Measurements from ENCODE around the gene L1CAM. TPM values are rescaled to one million over a fixed set of nuclear protein-coding genes. Genes with fewer than 3 reads are reported as not detected.

Gene L1CAM
- total RNA-seq, 1 experiment from 2014 or later: 12.7 TPM

DNA sequence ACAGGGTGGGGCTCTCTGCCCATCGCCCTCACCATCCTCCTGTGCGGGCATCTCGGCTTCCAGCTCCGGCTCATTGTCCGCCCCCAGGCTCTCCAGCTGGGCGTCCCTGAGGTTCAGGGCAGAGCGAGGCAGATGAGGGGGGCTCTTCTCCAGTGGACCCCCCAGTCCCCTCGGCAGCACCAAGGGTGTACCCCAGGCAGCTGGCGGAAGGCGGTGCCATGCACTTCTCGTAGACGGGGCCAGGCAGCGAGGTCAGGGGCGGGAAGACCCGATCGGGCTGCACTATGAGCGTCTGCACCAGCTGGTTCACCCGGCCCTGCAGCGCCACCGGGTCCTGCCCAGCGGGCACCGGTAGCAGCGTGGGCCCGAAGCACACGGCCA, 24.0 kb upstream of the L1CAM start:
- no peak for DNase-seq
- Mint-ChIP-seq H3K27me3 (ENCODE audit: insufficient read depth, unreplicated experiment) (no peaks in the 10 kb centered on the region), H3K9me3 (ENCODE audit: unreplicated experiment) (no peaks in the 10 kb centered on the region), H3K27ac (ENCODE audit: unreplicated experiment) (no peak overlapping the region), H3K4me3 (ENCODE audit: unreplicated experiment) (no peak overlapping the region), H3K36me3 (ENCODE audit: insufficient read depth, unreplicated experiment) (no peaks in the 10 kb centered on the region), H3K4me1 (ENCODE audit: low read depth, unreplicated experiment) (no peaks in the 10 kb centered on the region)
- TF ChIP-seq, protein P1, sequence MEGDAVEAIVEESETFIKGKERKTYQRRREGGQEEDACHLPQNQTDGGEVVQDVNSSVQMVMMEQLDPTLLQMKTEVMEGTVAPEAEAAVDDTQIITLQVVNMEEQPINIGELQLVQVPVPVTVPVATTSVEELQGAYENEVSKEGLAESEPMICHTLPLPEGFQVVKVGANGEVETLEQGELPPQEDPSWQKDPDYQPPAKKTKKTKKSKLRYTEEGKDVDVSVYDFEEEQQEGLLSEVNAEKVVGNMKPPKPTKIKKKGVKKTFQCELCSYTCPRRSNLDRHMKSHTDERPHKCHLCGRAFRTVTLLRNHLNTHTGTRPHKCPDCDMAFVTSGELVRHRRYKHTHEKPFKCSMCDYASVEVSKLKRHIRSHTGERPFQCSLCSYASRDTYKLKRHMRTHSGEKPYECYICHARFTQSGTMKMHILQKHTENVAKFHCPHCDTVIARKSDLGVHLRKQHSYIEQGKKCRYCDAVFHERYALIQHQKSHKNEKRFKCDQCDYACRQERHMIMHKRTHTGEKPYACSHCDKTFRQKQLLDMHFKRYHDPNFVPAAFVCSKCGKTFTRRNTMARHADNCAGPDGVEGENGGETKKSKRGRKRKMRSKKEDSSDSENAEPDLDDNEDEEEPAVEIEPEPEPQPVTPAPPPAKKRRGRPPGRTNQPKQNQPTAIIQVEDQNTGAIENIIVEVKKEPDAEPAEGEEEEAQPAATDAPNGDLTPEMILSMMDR (IDR thresholded peaks at IDR 0.05; ENCODE audit: insufficient read depth in 1 of 2, low read depth in 1 of 2, low read length in 1 of 2, severe bottlenecking in 1 of 2, unreplicated experiment in 1 of 2): no peak
- Histone ChIP-seq H3K36me3 (ENCODE audit: control insufficient read depth, insufficient read depth, low read length) (no peaks in the 10 kb centered on the region), H3K4me3 (ENCODE audit: low read depth, low read length) (no peak overlapping the region), H3K4me1 (no peaks in the 10 kb centered on the region), H3K27me3 (replicated peaks; ENCODE audit: control insufficient read depth, insufficient read depth, low read length) (no peaks in the 10 kb centered on the region), H3K9me3 (no peaks in the 10 kb centered on the region)
- ChIA-PET CTCF (no interaction called here), POLR2A (interaction anchor here (0.5 kb wide), 1 partner anchor 117 kb away, joined by 3 read pairs; no protein-coding TSS in a partner anchor)
- no TSS peak for BruUV-seq (replicated peaks)
- intact Hi-C loops (cut with micrococcal nuclease; ENCODE audit: unreplicated experiment): no loop called here

DNA sequence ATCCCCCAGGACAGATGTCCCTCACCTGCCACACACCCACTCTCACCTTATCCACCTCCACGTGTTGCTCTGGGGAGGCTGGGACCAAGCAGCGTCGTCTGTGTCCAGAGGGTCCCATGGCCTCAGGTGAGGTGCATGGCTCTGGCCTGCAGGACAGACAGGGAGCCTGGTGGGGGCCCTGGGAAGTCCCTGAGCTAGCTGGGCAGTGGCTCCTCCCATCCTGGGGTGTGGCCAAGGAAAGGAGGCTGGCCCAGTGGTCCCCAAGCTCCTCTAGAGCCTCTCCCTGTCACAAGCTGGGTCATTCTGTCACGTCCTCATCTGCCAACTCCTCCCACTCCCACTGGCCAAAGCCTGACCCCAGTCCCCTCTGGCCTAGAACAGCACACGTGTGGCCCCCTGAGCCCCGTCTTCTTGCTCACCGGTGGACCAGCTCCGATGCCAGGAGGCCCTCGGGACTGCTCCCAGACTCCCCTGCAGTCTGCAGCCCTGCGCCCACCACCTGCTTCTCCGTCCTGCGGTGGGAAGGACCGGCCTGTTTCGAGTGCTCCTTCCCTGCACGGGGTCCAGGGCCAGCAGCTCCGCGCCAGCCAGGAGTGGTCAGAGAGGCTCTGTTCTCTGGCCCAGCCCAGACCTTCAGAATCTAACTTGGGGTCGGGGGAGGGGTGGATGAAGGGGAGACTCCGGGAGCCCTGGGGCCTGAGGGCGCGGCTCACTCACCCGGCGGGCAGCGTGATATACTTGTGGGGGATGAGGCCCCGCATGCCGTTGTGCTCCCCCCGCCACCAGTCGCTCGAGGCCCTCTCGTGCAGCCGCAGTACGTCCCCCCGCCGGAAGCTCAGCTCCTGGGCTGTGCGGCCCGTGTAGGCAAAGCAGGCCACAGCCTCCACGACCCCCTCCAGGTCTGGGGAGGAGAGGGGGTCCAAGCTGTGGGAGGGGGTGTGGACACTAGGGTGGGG, 23.3 kb upstream of the L1CAM start:
- no peak overlapping the region for H3K4me3 ChIP-seq (ENCODE audit: low read depth, low read length)
- BruUV-seq (replicated peaks): no TSS peak
- DNase-seq: peak in 1 of 2 experiments; percentile 32
- Mint-ChIP-seq H3K27me3 (ENCODE audit: insufficient read depth, unreplicated experiment) (no peaks in the 10 kb centered on the region), H3K36me3 (ENCODE audit: insufficient read depth, unreplicated experiment) (no peaks in the 10 kb centered on the region), H3K9me3 (ENCODE audit: unreplicated experiment) (no peaks in the 10 kb centered on the region), H3K27ac (ENCODE audit: unreplicated experiment) (no peak overlapping the region), H3K4me1 (ENCODE audit: low read depth, unreplicated experiment) (no peaks in the 10 kb centered on the region), H3K4me3 (ENCODE audit: unreplicated experiment) (no peak overlapping the region)
- intact Hi-C loops (cut with micrococcal nuclease; ENCODE audit: unreplicated experiment): no loop called here
- H3K9me3 ChIP-seq: no peaks in the 10 kb centered on the region
- ChIA-PET POLR2A (no interaction called here), CTCF (no interaction called here)
- TF ChIP-seq, protein P1 (IDR thresholded peaks at IDR 0.05; ENCODE audit: insufficient read depth in 1 of 2, low read depth in 1 of 2, low read length in 1 of 2, severe bottlenecking in 1 of 2, unreplicated experiment in 1 of 2): no peak
- H3K36me3 ChIP-seq (ENCODE audit: control insufficient read depth, insufficient read depth, low read length): no peaks in the 10 kb centered on the region
- H3K27me3 ChIP-seq (replicated peaks; ENCODE audit: control insufficient read depth, insufficient read depth, low read length): no peaks in the 10 kb centered on the region
- H3K4me1 ChIP-seq: no peaks in the 10 kb centered on the region

DNA sequence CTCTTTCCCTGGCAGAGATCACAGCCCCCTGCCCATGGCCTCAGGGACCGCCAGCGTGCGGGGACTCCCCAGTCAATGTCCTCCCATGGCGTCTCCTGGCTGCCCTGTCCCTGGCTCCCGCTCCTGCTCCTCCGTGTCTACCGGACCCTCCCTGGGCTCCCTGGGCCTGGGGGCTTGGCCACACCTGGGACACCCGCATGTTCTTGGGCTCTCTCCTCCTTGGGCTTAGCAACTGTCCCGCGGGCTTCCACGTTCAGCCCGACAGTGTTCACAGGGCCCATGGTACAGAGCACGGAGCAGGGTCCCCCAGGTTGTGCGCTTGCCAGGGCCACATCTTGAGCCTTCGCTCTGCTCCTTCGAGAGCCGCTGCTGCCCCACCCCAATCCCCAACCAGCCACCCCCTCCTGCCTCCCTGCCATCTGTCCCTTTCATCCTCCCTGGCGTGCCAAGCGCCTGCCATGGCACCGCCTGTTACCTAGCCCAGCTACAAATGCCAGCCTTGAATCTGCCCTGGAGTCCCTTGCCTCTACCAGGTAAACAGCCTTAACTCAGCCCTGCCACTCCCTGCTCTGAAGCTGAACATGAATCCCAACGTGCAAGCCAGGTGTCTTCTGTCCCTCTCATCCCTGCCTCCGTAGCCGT, 22.4 kb upstream of the L1CAM start:
- TF ChIP-seq, protein P1 (IDR thresholded peaks at IDR 0.05; ENCODE audit: insufficient read depth in 1 of 2, low read depth in 1 of 2, low read length in 1 of 2, severe bottlenecking in 1 of 2, unreplicated experiment in 1 of 2): no peak
- H3K36me3 Mint-ChIP-seq (ENCODE audit: insufficient read depth, unreplicated experiment): no peaks in the 10 kb centered on the region
- intact Hi-C loops (cut with micrococcal nuclease; ENCODE audit: unreplicated experiment): no loop called here
- no TSS peak for BruUV-seq (replicated peaks)
- ChIA-PET CTCF (no interaction called here), POLR2A (no interaction called here)
- Histone ChIP-seq H3K4me1 (no peaks in the 10 kb centered on the region), H3K36me3 (ENCODE audit: control insufficient read depth, insufficient read depth, low read length) (no peaks in the 10 kb centered on the region), H3K4me3 (ENCODE audit: low read depth, low read length) (no peak overlapping the region), H3K9me3 (no peaks in the 10 kb centered on the region), H3K27me3 (replicated peaks; ENCODE audit: control insufficient read depth, insufficient read depth, low read length) (no peaks in the 10 kb centered on the region)
- no peaks in the 10 kb centered on the region for H3K27me3 Mint-ChIP-seq (ENCODE audit: insufficient read depth, unreplicated experiment)
- DNase-seq: no peak
- no peaks in the 10 kb centered on the region for H3K4me1 Mint-ChIP-seq (ENCODE audit: low read depth, unreplicated experiment)
- no peaks in the 10 kb centered on the region for H3K9me3 Mint-ChIP-seq (ENCODE audit: unreplicated experiment)
- no peak overlapping the region for H3K4me3 Mint-ChIP-seq (ENCODE audit: unreplicated experiment)
- H3K27ac Mint-ChIP-seq (ENCODE audit: unreplicated experiment): no peak overlapping the region
